ENCODE data around the gene NFYA. TPM values are rescaled to one million over a fixed set of nuclear protein-coding genes. Genes with fewer than 3 reads are reported as not detected.
"Not testable (repeated sequence)": the region's sequence is repeated elsewhere in the genome, so short reads cannot be mapped to it uniquely, and the experiment has no call there.

The NFYA gene
- polyA plus RNA-seq, 1 donor: 57.4 TPM

DNA sequence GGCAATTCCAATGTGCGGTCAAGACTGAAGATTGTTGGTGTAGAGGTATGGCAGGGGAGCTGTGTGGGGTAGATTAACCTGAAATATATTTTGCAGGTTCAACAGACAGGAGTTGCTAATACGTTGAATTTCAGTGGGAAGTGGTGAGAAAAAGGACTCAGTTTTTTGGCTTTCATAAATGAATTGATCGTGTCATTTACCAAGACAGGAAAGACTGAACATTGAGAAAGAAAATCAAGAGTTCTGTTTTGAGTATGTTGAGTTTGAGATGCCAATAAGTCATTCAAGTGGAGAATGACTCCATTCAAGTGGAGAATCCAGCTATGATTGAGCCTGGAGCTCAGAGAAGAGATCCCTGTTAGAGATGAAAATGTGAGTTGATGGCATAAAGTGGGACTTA is 31.1 kb downstream of the NFYA start:
- no peak for DNase-seq

DNA sequence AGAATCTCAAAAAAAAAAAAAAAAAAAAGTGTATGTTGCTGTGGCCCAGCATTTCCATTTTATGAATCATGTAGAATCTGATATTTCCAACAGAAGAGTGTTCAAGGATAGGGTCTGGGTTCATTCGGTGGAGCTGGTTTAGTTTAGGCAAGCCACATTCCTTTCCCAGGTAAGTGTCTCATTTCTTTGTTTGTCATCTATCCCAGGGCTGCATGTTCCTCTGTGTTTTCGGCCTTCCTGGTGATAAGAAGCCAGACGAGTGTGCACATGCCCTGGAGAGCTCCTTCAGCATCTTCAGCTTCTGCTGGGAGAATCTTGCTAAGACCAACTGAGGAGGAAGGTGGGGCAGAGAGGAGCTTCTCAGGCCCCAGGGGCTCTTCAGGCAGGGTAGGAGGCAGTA is 38.2 kb downstream of the NFYA start:
- DNase-seq: no peak

DNA sequence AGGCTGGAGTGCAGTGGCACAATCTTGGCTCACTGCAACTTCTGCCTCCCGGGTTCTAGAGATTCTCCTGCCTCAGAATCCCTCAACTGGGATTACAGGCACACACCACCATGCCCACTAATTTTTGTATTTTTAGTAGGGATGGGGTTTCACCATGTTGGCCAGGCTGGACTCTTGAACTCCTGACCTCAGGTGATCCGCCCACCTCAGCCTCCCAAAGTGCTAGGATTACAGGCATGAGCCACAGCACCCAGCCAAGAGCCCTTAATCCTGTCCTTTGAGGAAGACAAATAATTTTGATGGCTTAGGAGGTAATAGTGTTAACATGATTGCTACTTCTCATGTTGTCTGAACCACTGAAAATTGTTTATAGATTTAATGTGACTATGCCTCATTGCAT is 42.3 kb downstream of the NFYA start:
- DNase-seq: not testable (repeated sequence)

DNA sequence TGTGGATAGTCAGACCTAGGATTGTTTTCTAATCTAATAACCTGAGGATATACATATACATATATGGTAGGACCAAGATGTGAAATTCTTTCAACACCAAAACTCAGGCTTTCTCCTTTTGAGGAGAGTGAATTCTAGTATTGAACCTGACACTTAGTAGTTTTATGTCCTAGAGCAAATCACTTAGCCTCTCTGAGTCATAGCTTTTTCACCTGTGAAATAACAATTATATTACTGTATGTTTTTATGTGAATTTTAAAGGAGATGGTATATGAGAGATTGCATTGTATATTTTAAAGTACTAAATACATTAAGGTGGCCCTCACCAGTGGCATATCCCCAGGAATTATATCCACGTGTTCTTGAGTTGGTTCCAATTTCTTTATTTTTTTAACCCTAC is 46.7 kb downstream of the NFYA start:
- no peak for DNase-seq

DNA sequence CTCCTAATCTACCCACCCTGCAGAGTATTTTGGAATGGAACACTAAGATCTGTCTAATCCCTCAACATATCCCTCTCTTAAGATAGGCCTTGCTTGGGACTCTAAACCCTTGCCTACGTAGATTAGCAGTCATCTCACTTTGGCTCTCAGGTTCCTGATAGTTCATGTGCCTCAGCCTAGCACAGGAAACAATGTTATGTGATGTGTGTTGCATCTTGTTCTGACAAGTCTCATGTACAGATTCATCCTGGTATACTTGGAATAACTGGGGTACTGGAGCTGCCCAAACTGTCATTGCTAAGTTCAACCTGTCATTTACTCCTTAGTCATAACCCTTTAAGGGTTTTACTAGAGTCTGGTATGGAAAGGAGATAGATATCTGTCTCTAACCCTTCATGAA is 47.3 kb downstream of the NFYA start:
- no peak for DNase-seq

DNA sequence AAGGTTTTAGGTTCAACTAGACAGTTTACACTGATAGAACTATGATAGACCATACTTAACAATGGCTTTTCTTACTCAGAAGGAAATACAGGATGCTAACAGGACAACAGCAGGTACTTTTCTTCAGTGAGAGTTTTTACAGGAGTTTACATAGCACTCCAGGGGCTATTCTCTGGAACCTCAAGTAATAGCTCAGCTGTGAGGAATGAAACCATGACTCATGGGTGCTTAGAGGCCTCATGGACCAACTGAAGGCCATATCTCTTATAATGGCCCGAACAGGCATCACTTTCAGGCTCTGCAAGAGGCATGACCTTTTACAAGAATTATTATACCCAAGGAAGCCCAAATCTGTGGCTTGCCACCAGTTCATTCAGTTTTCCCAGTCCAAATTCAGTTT is 49.6 kb downstream of the NFYA start:
- DNase-seq: no peak

DNA sequence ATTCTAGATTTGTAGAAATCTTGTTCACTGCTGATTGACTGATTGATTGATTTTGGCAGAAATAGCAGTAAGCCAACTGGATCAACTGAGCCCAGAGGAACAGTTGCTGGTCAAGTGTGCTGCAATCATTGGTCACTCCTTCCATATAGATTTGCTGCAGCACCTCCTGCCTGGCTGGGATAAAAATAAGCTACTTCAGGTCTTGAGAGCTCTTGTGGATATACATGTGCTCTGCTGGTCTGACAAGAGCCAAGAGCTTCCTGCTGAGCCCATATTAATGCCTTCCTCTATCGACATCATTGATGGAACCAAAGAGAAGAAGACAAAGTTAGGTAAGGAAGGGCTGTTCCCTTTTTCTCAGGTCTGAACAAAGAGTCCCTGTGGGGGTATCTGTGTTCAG is 50.1 kb downstream of the NFYA start:
- DNase-seq: no peak

DNA sequence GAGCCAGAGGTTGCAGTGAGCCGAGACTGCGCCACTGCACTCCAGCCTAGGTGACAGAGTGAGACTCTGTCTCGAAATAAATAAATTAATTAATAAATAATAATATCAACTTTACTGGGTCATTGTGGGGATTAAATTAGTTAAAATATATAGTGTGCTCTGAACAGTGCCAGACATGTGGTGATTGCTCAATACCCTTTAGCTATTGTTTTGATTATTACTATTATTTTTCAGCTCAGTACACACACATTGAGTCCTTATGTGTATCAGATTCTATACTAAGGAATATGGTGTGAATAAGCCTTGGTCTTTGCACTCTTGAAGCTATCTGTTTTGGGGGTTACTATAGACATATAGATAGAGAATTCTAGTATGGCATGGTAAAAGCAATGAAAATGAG is 52.5 kb downstream of the NFYA start:
- DNase-seq: no peak

DNA sequence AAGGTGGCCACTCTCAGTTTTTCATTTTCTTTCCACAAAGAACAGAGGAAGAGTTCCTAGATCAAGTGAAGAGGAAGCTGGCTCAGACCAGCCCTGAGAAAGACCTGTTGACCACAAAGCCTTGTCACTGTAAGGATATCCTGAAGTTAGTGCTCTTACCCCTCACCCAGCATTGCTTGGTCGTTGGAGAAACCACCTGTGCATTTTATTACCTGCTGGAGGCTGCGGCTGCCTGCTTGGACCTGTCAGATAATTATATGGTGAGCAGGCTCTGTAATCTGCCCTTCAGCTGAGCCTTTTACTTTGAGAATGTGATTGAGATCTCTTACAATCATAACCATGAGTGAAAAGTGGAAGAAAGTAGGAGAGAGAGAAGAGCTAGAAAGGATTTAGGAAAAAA is 59.5 kb downstream of the NFYA start:
- no peak for DNase-seq

DNA sequence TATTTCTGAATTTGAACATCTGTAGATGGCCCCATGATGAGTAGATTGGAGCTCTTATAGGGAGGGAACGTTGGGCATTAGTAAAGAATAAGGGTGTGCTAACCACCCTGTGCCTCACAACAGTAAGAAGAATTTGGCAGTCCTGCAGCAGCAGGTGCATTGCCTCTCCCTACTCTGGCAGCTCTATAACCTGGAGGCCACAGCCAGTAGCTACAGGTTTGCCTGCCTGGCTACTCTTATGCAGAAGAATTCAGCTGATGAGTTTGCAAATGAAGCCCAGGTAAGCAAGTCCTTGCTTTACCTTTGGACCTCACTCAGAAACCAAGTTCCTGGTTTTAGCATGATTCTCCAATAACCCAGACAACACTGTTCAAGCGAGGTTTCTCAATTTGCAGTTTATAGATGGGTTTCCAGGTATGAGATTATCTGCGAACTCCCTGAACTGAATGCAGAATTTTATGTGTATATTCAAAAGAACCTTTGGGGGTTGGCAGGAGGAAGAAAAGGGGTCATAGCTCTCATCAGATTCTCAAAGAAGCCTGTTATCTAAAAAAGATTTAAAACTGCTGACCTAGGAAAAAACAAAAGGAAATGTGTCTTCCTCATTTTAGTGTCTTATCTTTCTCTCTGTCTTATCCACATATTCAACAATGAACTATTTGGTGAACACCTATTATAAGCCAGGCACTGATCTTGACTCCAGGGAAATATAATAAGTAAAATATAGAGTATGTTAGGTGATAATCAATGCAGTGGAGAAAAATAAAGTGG is 62.5 kb downstream of the NFYA start:
- no peak for DNase-seq

DNA sequence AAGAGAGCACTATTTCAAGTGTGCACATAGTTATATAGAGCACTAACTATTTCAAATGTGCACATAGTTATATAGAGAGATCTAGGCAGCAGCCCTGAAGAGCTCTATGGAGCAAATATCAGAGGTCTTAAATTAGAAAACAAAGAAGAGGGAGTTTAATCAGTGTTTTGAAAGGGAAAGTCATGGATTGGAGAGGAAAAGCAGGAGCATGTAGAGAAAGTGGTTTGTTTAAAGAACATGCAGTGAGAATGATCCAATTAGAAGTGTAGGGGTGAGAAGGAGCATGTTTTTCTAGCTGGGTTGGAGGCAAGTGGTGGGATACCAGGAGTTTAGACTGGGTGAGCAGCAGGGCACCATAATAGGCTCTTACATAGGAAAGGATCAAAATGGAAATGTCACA is 64.1 kb downstream of the NFYA start:
- DNase-seq: no peak

DNA sequence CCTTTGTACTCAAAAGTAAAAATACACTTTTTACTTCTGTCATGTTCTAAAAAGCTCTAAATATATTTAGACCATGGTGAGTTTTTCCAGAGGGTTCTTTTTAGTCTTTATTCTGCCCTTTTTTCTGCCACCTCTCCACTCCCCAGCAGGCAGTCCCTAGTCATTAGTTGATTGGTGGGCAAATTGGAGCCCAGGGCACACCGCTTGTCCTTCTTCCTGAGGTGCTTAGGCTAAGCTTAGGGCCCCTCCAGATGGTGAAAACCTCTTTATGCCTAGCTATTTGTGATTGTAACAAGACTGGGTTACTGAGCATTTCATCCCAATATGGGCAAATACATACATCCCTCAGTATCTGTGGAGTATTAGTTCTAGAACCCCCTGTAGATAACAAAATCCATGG is 75.1 kb downstream of the NFYA start:
- no peak for DNase-seq

Other genes starting within 250 kb of the NFYA start
- gene UNC5CL, start 33.8 kb upstream of the NFYA start, polyA plus RNA-seq (ENCODE audit: insufficient read length): 8.4 TPM
- gene TSPO2, start 30.5 kb upstream of the NFYA start, polyA plus RNA-seq (ENCODE audit: insufficient read length): 0.76 TPM
- 0.37 TPM for gene APOBEC2, start 19.8 kb upstream of the NFYA start, polyA plus RNA-seq (ENCODE audit: insufficient read length)
- gene OARD1, start 618 bp upstream of the NFYA start, polyA plus RNA-seq (ENCODE audit: insufficient read length): 66.1 TPM
- gene TREML1, start 81.4 kb downstream of the NFYA start, polyA plus RNA-seq (ENCODE audit: insufficient read length): 0.65 TPM
- 0.53 TPM for gene TREM2, start 90.1 kb downstream of the NFYA start, polyA plus RNA-seq (ENCODE audit: insufficient read length)
- gene TREML2, start 128.2 kb downstream of the NFYA start, polyA plus RNA-seq (ENCODE audit: insufficient read length): 0.07 TPM
- gene TREML4, start 155.4 kb downstream of the NFYA start, polyA plus RNA-seq (ENCODE audit: insufficient read length): not detected
- not detected for gene TREM1, start 213.7 kb downstream of the NFYA start, polyA plus RNA-seq (ENCODE audit: insufficient read length)

All from left kidney (tissue), 2 donors.